ENCODE data around the gene TSNAXIP1.

GRCh38 chr16:67758966-67759365 lies 47.7 kb upstream of the TSNAXIP1 start:
- no peak for TF ChIP-seq CTCF (IDR thresholded peaks at IDR 0.05)
- no peak for TF ChIP-seq ZFX (IDR thresholded peaks at IDR 0.05; ENCODE audit: borderline replicate concordance)

Data from 22Rv1 (cell line).